DOHH2 (cell line): ENCODE data around the gene SUN1.
"Not testable (repeated sequence)": the region's sequence is repeated elsewhere in the genome, so short reads cannot be mapped to it uniquely, and the experiment has no call there.

ENCODE experiments used
- H3F3A ChIP-seq: fragments of 200-600 bp; sonication (generic), shearing (Covaris generic); 2 replicates; pipeline ENCODE4 v1.6.0; 2016; ENCODE audit warnings: antibody characterized with exemption, mild to moderate bottlenecking; ENCODE audit not compliant: control insufficient read depth, insufficient read depth
- H3K27ac ChIP-seq: fragments of 200-600 bp; sonication (generic); 2 replicates; pipeline ENCODE4 v1.5.1; 2014; ENCODE audit warnings: low read depth, mild to moderate bottlenecking, low read length, moderate library complexity
- H3K27me3 ChIP-seq: fragments of 200-600 bp; sonication (generic); 2 replicates; pipeline ENCODE4 v1.6.1; 2014; ENCODE audit warnings: mild to moderate bottlenecking, low read length, mixed read lengths; ENCODE audit not compliant: control insufficient read depth
- H3K36me3 ChIP-seq: fragments of 200-600 bp; sonication (generic); 2 replicates; pipeline ENCODE4 v1.6.1; 2014; ENCODE audit warnings: mild to moderate bottlenecking, low read length, moderate library complexity, mixed read lengths; ENCODE audit not compliant: control insufficient read depth
- H3K4me1 ChIP-seq: fragments of 200-600 bp; sonication (generic); 2 replicates; pipeline ENCODE4 v1.6.1; 2014; ENCODE audit warnings: mild to moderate bottlenecking, low read length, mixed read lengths; ENCODE audit not compliant: control insufficient read depth
- H3K4me2 ChIP-seq: fragments of 200-600 bp; sonication (generic); 2 replicates; pipeline ENCODE4 v1.6.0; 2014; ENCODE audit warnings: mild to moderate bottlenecking, low read length, moderate library complexity
- H3K4me3 ChIP-seq: fragments of 200-600 bp; sonication (generic); 2 replicates; pipeline ENCODE4 v1.5.1; 2014; ENCODE audit warnings: mild to moderate bottlenecking, low read length, mixed read lengths
- H3K79me2 ChIP-seq: fragments of 200-600 bp; sonication (generic); 2 replicates; pipeline ENCODE4 v1.6.1; 2014; ENCODE audit warnings: mild to moderate bottlenecking, low read length, mixed read lengths; ENCODE audit not compliant: control insufficient read depth
- H3K9me2 ChIP-seq: fragments of 200-600 bp; sonication (generic); replicated peaks from 2 replicates; pipeline ENCODE4 v1.6.1; 2014; ENCODE audit warnings: mild to moderate bottlenecking, low read length, mixed read lengths; ENCODE audit not compliant: control insufficient read depth
- H3K9me3 ChIP-seq: fragments of 200-600 bp; sonication (generic); 2 replicates; pipeline ENCODE4 v1.6.1; 2014; ENCODE audit warnings: antibody characterized with exemption, low read length, mixed read lengths; ENCODE audit not compliant: control insufficient read depth, insufficient read depth
- H4K20me1 ChIP-seq: fragments of 200-600 bp; sonication (generic); 2 replicates; pipeline ENCODE4 v1.6.0; 2014; ENCODE audit warnings: low read depth, mild to moderate bottlenecking, antibody characterized with exemption, low read length, moderate library complexity; ENCODE audit not compliant: control insufficient read depth, insufficient read depth
- CTCF ChIP-seq: fragments of 200-600 bp; sonication (generic); IDR thresholded peaks from one replicate; pipeline ENCODE4 v1.5.1; 2014; ENCODE audit warnings: antibody characterized with exemption, mild to moderate bottlenecking, low read depth, low read length; ENCODE audit not compliant: poor library complexity, severe bottlenecking
- EZH2phosphoT487 ChIP-seq: fragments of 200-600 bp; sonication (generic); IDR thresholded peaks from 2 replicates; pipeline ENCODE4 v1.6.1; 2017; ENCODE audit warnings: borderline replicate concordance, mild to moderate bottlenecking, antibody characterized with exemption, low read length, moderate library complexity, mixed read lengths

SUN1 gene

GRCh38 chr7:794207-794606 lies 38.1 kb upstream of the SUN1 start:
- Histone ChIP-seq H3F3A (no peaks in the 10 kb centered on the region), H3K9me2 (no peaks in the 10 kb centered on the region), H3K36me3 (peaks cover 5% of the 10 kb centered on the region; the same call in 1 of the 2 replicates), H3K9me3 (no peaks in the 10 kb centered on the region), H4K20me1 (no peaks in the 10 kb centered on the region), H3K4me2 (no peak overlapping the region), H3K4me1 (no peaks in the 10 kb centered on the region), H3K27ac (no peak overlapping the region), H3K79me2 (no peaks in the 10 kb centered on the region), H3K4me3 (no peak overlapping the region), H3K27me3 (no peaks in the 10 kb centered on the region)
- TF ChIP-seq EZH2phosphoT487 (no peak), CTCF (no peak)

- Histone ChIP-seq H3F3A (no peaks in the 10 kb centered on the region), H3K4me2 (no peak overlapping the region), H3K9me3 (no peaks in the 10 kb centered on the region), H3K9me2 (no peaks in the 10 kb centered on the region), H3K79me2 (no peaks in the 10 kb centered on the region), H3K4me1 (no peaks in the 10 kb centered on the region), H3K4me3 (no peak overlapping the region), H3K36me3 (no peaks in the 10 kb centered on the region), H4K20me1 (no peaks in the 10 kb centered on the region), H3K27me3 (no peaks in the 10 kb centered on the region), H3K27ac (no peak overlapping the region)
- no peak for TF ChIP-seq CTCF
- no peak for TF ChIP-seq EZH2phosphoT487
Measured at GRCh38 chr7:794671-795329, 37.5 kb upstream of the SUN1 start.

GRCh38 chr7:796434-797169 lies 35.7 kb upstream of the SUN1 start:
- H4K20me1 ChIP-seq, H3K27ac ChIP-seq, H3F3A ChIP-seq, H3K36me3 ChIP-seq, H3K4me1 ChIP-seq, H3K79me2 ChIP-seq, H3K9me2 ChIP-seq, H3K4me2 ChIP-seq, H3K4me3 ChIP-seq, H3K9me3 ChIP-seq, H3K27me3 ChIP-seq: not testable (repeated sequence)

- Histone ChIP-seq H3K4me2 (no peak overlapping the region), H3F3A (no peaks in the 10 kb centered on the region), H3K4me1 (no peaks in the 10 kb centered on the region), H3K79me2 (no peaks in the 10 kb centered on the region), H3K27ac (no peak overlapping the region), H3K4me3 (no peak overlapping the region), H3K36me3 (no peaks in the 10 kb centered on the region), H3K27me3 (no peaks in the 10 kb centered on the region), H3K9me2 (no peaks in the 10 kb centered on the region), H3K9me3 (no peaks in the 10 kb centered on the region), H4K20me1 (no peaks in the 10 kb centered on the region; the same call in 1 of the 2 replicates)
- TF ChIP-seq CTCF (no peak), EZH2phosphoT487 (no peak)
Measured at GRCh38 chr7:798921-799470, 33.3 kb upstream of the SUN1 start.
